KOPT-K1 (cell line): Measurements from ENCODE around the gene KRTAP4-6.
"Not testable (repeated sequence)": the region's sequence is repeated elsewhere in the genome, so short reads cannot be mapped to it uniquely, and the experiment has no call there.

Experiments used
- H3K27ac ChIP-seq: fragments of 200-600 bp; sonication (generic); 2 replicates; pipeline ENCODE4 v1.5.1; 2016; ENCODE audit warnings: antibody characterized with exemption, mild to moderate bottlenecking, low read depth, low read length; ENCODE audit not compliant: poor library complexity, severe bottlenecking
- H3K36me3 ChIP-seq: fragments of 200-600 bp; sonication (generic); 2 replicates; pipeline ENCODE4 v1.5.1; 2017; ENCODE audit warnings: antibody characterized with exemption, mild to moderate bottlenecking, low read length, moderate library complexity; ENCODE audit not compliant: insufficient read depth
- H3K9me3 ChIP-seq: fragments of 200-600 bp; sonication (generic); 2 replicates; pipeline ENCODE4 v1.5.1; 2017; ENCODE audit warnings: antibody characterized with exemption, low read length, mild to moderate bottlenecking; ENCODE audit not compliant: insufficient read depth, poor library complexity, severe bottlenecking

Gene KRTAP4-6

GRCh38 chr17:41125064-41125463 lies 15.3 kb downstream of the KRTAP4-6 start:
- Histone ChIP-seq H3K36me3 (no peaks in the 10 kb centered on the region), H3K27ac (no peak overlapping the region), H3K9me3 (no peaks in the 10 kb centered on the region)

GRCh38 chr17:41123991-41124371 lies 16.4 kb downstream of the KRTAP4-6 start, which contains the start of gene KRTAP4-12:
Gene KRTAP4-12 (minus strand): TSS chr17:41124182. CDS start chr17:41124122, 60 bp downstream.
- H3K36me3 ChIP-seq, H3K9me3 ChIP-seq, H3K27ac ChIP-seq: not testable (repeated sequence)

GRCh38 chr17:41123292-41123990 lies 16.9 kb downstream of the KRTAP4-6 start:
- H3K27ac ChIP-seq, H3K36me3 ChIP-seq, H3K9me3 ChIP-seq: not testable (repeated sequence)

DNA sequence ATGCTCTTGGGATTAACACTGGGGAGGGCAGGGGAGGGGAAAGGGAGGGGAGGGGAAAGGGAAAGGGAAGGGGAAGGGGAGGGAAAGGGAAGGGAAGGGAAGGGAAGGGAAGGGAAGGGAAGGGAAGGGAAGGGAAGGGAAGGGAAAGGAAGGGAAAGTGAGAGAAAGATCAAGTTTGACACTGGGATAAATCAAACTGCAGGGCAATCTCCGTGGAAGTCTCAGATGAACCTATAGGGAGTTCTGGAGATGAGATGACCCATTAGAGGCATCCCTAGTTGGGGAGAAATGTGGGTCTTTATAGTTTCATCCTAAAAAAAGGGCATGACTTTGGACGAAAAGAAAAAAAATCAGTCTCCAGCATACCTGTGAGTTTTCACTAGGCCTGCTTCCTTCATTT lies 18.6 kb downstream of the KRTAP4-6 start:
- no peaks in the 10 kb centered on the region for H3K36me3 ChIP-seq
- H3K27ac ChIP-seq: no peak overlapping the region
- H3K9me3 ChIP-seq: no peaks in the 10 kb centered on the region

DNA sequence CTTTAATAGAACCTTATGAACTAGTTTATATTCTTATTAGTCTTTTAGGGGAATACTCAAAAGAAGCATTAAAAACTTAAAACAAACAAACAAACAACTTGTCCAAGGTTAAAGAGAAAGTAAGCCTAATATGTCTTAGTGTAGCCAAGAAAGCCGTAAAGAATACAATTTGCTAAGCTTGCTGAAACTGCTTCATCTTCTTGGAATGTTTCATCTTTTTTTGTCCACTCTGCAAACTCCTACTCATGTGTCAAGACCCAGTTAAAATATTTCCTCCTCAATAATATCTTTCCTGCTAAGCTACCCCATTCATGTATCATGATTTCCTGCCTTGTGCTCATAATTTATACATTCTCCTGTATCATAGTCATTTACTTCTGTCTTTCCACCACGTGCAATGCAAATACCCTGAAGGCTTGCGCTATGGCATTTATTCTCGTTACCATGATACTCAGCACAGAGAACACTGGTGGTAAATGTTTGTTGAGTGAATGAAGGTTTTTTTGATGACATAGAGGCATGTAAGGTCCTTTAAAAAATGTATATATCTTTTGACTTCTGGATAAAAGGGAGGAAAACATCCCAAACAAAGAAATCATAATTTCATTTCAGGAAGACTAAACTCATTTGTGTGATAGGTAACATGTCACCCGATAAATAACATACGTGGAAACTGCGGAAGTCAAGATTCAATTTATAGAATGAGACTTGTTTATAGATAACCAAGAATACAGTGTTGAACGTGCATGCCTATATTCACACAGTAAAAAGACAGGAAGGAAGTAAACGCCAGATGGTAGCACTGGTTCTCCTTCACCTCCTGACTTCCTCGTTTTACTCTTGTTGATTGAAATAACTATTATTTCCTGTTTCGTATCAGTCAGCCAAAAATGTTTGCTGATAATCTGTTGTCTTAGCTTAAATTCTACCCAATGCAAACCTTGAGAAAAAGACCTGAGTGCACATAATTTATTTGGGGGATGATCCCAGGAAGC lies 20.4 kb downstream of the KRTAP4-6 start:
- not testable (repeated sequence) for H3K27ac ChIP-seq, H3K36me3 ChIP-seq, H3K9me3 ChIP-seq

DNA sequence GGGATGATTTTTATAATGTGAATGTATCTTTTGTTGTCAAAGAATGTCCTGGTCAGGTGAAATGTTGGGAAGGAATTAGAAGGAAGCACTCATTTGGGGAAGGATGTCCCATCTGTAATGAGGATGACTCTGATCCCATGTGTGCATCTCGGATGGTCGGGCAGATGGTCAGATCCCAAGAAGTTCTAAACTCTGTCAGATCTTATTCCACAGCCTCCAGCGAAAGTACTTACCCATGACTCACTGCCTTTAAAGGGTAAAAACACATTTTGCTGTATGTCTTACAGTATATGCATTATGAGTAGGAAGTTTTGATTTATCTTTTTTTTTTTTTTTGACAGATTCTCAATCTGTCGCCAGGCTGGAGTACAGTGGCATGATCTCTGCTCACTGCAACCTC lies 21.6 kb downstream of the KRTAP4-6 start:
- Histone ChIP-seq H3K27ac (no peak overlapping the region), H3K36me3 (no peaks in the 10 kb centered on the region), H3K9me3 (peaks cover 4% of the 10 kb centered on the region)

GRCh38 chr17:41117846-41118386 lies 22.4 kb downstream of the KRTAP4-6 start, which contains the start of gene KRTAP4-11:
Gene KRTAP4-11 (minus strand): TSS chr17:41118373. CDS start chr17:41118315, 58 bp downstream.
- H3K36me3 ChIP-seq, H3K27ac ChIP-seq: not testable (repeated sequence)
- H3K9me3 ChIP-seq: peaks cover 12% of the 10 kb centered on the region

GRCh38 chr17:41116297-41116696 lies 24.0 kb downstream of the KRTAP4-6 start:
- H3K9me3 ChIP-seq: peaks cover 20% of the 10 kb centered on the region
- H3K36me3 ChIP-seq: no peaks in the 10 kb centered on the region
- H3K27ac ChIP-seq: no peak overlapping the region

DNA sequence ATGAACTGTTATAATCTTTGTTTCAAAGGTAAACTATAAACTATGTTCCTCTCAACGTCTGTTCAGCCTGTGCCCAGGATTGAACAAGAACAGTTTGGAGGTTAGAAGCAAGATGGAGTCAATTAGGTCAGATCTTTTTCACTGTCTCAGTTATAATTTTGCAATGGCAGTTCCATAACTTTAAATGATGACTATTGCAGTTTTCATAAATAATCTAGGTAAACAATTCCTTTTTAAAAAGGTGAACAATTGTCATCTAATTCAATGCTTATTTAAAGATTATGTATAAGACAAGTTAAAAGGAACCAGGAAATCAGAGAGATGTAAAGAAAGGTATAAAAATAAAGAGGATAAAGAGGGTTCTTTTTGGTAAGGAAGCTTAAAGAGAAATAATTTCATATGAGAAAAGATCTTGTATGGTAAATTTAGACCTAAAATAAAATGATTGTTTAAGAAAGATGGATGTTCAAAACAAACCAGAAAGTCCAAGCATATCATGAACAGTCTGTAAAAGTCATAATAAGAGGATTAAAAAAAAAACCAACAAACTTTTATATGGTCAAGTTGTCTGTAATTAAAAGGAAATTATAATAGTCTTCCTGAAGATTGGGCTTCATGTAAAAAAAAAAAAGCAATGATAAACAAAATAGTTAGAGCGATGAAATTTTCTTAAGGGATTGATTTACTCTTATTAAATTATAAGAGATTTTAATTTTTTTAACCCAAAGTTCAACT lies 29.0 kb downstream of the KRTAP4-6 start:
- no peak overlapping the region for H3K27ac ChIP-seq
- peaks cover 20% of the 10 kb centered on the region for H3K9me3 ChIP-seq
- no peaks in the 10 kb centered on the region for H3K36me3 ChIP-seq

DNA sequence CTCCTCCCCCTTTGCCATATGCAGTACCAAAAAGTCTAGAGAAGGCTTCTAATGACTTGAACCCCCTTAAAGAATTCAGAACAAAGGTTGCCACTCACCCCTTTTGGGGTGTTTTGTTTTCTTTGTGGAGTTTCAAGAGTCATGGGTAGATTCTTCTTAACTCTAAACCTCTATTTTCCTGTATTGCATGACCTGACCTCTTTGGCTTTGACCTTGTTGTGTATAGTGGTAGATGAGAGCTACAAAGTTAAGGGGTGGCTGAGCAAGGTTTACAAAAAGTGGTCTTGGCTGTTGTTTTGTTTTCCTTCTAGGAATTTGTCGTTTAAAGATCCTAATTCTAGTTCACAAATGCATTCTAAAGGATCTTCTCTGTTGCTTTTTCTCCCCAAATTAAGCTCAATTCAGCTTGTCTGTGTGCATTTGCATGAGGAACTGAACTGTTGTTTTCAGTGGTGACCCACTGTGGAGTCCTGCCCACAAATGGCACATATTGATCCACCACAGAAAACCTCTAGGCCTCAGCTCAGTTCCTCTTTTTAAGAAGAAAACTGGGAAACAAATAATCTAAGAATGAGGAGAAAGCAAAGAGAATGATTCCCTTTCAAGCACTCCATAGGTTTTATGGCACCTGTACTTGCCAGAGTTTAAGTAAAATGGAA lies 31.5 kb downstream of the KRTAP4-6 start:
- not testable (repeated sequence) for H3K27ac ChIP-seq, H3K36me3 ChIP-seq
- H3K9me3 ChIP-seq: peaks cover 17% of the 10 kb centered on the region

DNA sequence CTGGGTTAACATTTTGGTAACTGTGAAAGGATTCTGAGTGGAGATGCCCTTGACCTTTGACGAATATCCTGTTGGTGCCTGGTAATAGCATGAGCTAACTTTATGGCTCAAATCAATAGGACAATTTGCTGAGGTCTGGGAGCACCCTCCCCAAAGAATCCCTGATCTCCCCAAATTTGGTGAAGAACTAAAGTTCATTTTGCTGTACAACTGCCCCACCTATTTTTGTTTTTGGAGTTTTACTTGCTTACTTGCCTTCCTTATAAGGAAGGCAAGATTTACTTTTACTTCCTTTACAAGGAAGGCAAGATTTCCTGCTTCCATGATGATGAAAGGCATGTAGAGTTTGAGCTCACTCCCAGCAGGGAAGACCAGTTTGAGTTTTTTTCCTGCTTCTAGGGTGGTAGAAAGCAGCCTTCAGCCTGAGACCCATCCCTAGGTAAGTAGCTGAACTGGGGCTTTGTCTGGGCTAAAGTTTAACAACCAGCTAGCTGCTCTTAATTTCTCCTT lies 32.3 kb downstream of the KRTAP4-6 start:
- Histone ChIP-seq H3K9me3 (peaks cover 8% of the 10 kb centered on the region), H3K36me3 (no peaks in the 10 kb centered on the region), H3K27ac (no peak overlapping the region)

DNA sequence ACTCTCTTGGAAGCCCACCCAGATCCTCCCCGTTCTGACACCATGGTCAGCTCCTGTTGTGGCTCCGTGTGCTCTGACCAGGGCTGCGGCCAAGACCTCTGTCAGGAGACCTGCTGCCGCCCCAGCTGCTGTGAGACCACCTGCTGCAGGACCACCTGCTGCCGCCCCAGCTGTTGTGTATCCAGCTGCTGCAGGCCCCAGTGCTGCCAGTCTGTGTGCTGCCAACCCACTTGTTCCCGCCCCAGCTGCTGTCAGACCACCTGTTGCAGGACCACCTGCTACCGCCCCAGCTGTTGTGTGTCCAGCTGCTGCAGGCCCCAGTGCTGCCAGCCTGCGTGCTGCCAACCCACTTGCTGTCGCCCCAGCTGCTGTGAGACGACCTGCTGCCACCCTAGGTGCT lies 35.0 kb downstream of the KRTAP4-6 start, which contains the start of gene KRTAP4-9:
Gene KRTAP4-9, plus strand, starts transcription at position 43 of the 400 bp plus-strand sequence. Its CDS starts 0 bp downstream, at position 43.
- not testable (repeated sequence) for H3K9me3 ChIP-seq, H3K27ac ChIP-seq, H3K36me3 ChIP-seq

GRCh38 chr17:41104386-41105038 lies 35.8 kb downstream of the KRTAP4-6 start:
- H3K27ac ChIP-seq, H3K9me3 ChIP-seq, H3K36me3 ChIP-seq: not testable (repeated sequence)

- Histone ChIP-seq H3K27ac (no peak overlapping the region), H3K36me3 (no peaks in the 10 kb centered on the region), H3K9me3 (no peaks in the 10 kb centered on the region)
Measured at GRCh38 chr17:41103896-41104295, 36.4 kb downstream of the KRTAP4-6 start.
